Left lobe of liver (tissue), 2 donors: ENCODE results near the gene CTH. TPM values are rescaled to one million over a fixed set of nuclear protein-coding genes. Genes with fewer than 3 reads are reported as not detected.
"Not testable (repeated sequence)": the region's sequence is repeated elsewhere in the genome, so short reads cannot be mapped to it uniquely, and the experiment has no call there.

ENCODE experiments used
- ATAC-seq: fragments of 200-7000 bp; cut with Tn5 transposase; one replicate; pipeline ENCODE4 v1.9.1; 2020; ENCODE audit warnings: mild to moderate bottlenecking, moderate library complexity
- DNase-seq: peaks from one replicate; pipeline ENCODE4 v3.0.0-alpha.2; 2020; ENCODE audit warnings: low spot score
- total RNA-seq: library from RNA; stranded (reverse); gene quantifications from one replicate; pipeline ENCODE4 v1.2.1, GENCODE V29; 2021
- donor health status: DM: no; HTN: no; CAD: no; lungs with moderate emphysema.
- donor health status: DM: no; HTN: yes; CAD: no.

Gene CTH
- total RNA-seq, 1 donor from 2014 or later = 83.8 TPM

DNA sequence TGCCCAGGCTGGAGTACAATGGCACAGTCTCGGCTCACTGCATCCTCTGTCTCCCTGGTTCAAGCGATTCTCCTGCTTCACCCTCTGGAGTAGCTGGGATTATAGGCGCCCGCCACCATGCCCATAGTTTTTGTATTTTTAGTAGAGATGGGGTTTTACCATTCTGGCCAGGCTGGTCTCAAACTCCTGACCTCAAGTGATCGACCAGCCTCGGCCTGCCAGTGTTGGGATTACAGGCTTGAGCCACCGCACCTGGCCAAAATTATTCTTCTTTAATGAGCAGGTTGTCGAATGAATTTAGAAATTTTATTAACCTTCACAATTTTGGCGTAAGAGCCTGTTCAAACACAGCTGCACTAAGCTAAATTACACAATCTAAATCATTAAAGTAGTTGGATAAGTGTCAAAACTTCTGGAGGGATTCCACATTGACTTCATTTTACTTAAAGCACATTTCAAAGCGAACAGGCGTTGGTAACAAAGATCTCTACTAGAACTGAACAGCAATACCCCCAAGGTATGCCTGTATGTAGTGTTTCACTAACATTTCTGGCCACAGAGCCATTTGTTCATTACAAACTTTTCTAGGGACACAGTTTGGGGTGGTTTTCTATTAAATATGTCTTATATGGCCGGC lies 5.2 kb upstream of the CTH start:
- DNase-seq (peak; percentile 59), ATAC-seq (peak; percentile 4)

GRCh38 chr1:70409136-70409535 lies 1.9 kb upstream of the CTH start:
- ATAC-seq (no peak), DNase-seq (no peak)

- ATAC-seq = peak; percentile 38
- DNase-seq = no peak
Measured at GRCh38 chr1:70411360-70411844, 334 bp downstream of the CTH start.

GRCh38 chr1:70415882-70416281 lies 4.8 kb downstream of the CTH start:
- ATAC-seq (no peak), DNase-seq (no peak)

- DNase-seq, ATAC-seq: not testable (repeated sequence)
Measured at GRCh38 chr1:70418973-70419734, 8.1 kb downstream of the CTH start.

DNA sequence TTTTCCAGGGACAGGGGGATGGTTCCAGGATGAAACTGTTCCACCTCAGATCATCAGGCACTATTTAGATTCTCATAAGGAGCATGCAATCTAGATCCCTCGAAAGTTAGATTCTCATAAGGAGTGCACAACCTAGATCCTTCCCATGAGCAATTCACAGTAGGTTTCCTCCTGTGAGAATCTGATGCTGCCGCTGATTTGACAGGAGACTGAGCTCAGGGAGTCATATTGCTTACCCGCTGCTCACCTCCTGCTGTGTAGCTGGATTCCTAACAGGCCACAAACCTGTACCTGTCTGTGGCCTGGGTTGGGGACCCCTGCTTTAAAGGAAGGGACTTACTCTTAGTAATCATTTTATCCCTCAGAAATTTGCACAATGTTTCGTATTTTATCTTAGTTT lies 9.3 kb downstream of the CTH start:
- DNase-seq = no peak
- no peak for ATAC-seq

- ATAC-seq = no peak
- DNase-seq = no peak
Measured at GRCh38 chr1:70426154-70427131, 15.4 kb downstream of the CTH start.

GRCh38 chr1:70427976-70428375 lies 16.9 kb downstream of the CTH start:
- no peak for DNase-seq
- no peak for ATAC-seq

GRCh38 chr1:70429219-70429618 lies 18.2 kb downstream of the CTH start:
- ATAC-seq = no peak
- no peak for DNase-seq

- no peak for ATAC-seq
- DNase-seq = no peak
Measured at GRCh38 chr1:70429757-70430156, 18.7 kb downstream of the CTH start.

- no peak for ATAC-seq
- DNase-seq = no peak
Measured at GRCh38 chr1:70431317-70431716, 20.2 kb downstream of the CTH start.

DNA sequence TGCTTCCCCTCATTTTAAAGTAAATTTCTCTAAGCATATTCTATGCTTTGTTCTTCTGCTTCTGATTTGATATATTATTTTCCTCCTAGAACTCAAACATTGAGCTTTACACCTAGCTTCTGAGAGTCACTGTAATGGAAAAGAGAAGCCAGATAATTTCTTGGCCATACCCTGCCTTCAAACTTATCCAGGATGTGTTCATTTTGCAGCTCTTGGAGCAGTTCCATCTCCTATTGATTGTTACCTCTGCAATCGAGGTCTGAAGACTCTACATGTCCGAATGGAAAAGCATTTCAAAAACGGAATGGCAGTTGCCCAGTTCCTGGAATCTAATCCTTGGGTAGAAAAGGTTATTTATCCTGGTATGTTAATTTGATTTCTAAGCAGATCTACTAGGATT lies 20.8 kb downstream of the CTH start:
- peak; percentile 83 for ATAC-seq
- DNase-seq = no peak

- ATAC-seq (no peak), DNase-seq (no peak)
Measured at GRCh38 chr1:70434253-70434859, 23.3 kb downstream of the CTH start.

DNA sequence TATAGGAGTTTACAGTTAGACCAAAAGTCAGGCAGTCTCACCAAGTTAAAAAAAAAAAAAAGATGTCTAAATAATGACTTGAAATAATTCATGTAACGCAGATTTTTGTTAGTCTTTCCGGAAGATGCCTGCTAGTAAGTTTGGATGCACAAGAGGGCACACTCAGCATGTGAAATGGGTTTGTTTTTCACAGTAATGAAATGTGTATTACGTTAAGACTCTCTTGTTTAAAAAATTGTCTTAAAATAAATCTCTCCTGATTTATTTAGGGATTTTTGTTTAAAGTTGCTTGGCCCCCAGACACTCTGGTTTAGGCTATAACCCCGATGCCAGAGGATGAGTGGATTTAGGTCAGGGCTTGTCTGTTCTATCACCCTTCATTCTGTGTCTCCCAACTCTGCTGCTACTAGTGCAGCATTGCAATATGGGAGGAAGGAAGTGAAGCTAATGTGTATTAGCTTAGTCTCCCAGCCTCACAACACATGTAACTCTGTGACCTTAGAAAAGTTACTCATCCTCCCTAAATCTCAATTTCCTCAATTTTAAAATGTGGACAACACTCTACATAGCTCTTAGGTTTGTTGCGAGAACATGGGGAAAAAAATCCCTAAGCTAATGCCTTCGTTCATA lies 25.7 kb downstream of the CTH start:
- ATAC-seq (no peak), DNase-seq (no peak)

- no peak for ATAC-seq
- DNase-seq = no peak
Measured at GRCh38 chr1:70438529-70438928, 27.5 kb downstream of the CTH start.

- DNase-seq = no peak
- no peak for ATAC-seq
Measured at GRCh38 chr1:70440642-70441391, 29.7 kb downstream of the CTH start.

- no peak for DNase-seq
- peak; percentile 19 for ATAC-seq
Measured at GRCh38 chr1:70441392-70442035, 30.4 kb downstream of the CTH start.

DNA sequence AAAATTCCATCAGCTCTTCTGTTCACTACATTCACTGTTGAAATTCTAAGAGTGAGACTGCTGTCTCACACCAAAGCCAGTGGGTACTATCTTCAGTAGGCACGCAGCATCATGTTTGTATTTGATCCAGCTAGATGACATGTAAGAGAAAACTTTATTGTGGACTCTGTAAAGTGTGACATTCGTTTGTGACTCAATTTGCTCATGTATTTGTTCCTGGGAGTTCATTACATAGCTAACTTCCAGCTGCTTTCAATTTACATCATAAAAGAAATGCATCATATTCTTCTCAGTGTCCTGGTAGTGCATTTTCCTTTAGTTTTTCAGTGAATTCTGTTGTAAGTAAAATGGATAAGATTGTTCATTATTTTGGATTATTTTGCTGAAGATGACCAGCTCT lies 31.4 kb downstream of the CTH start:
- DNase-seq (no peak), ATAC-seq (no peak)

DNA sequence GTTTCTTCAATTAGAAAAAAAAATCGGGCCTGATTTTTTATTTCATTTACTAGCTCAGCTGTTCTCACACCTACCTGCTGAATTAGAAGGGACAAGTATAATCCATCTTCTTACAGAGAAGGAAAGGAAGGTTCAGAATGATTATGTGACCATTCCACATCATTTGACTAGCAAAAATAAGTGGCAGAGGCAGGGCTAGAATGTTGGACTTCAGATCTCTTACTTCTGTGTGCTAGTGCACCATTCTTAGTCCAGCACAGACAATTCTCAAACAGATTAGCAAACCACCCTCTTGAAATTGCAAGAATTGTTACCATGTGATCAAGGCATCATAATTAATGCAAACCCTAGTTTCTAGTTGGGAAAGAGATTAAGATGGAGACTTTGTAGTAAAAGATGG lies 32.7 kb downstream of the CTH start:
- no peak for ATAC-seq

More for the DNA sequence above, 32.7 kb downstream of the CTH start:
- no peak for DNase-seq
